NCI-H82 (cell line): ENCODE results near the gene BARHL2.

Experiments used
- DNase-seq: peaks from one replicate; lab custom pipeline; 2025; lab: John Stamatoyannopoulos, UW

Gene BARHL2

GRCh38 chr1:90710579-90711536 lies 6.2 kb downstream of the BARHL2 start:
- peak; percentile 12 for DNase-seq

GRCh38 chr1:90709535-90709934 lies 7.6 kb downstream of the BARHL2 start:
- DNase-seq = no peak

- peak; percentile 31 for DNase-seq
Observed at GRCh38 chr1:90708826-90709225, 8.3 kb downstream of the BARHL2 start.

- DNase-seq = peak; percentile 31
Observed at GRCh38 chr1:90708236-90708786, 8.8 kb downstream of the BARHL2 start.

GRCh38 chr1:90707363-90707710 lies 9.8 kb downstream of the BARHL2 start:
- peak; percentile 73 for DNase-seq

GRCh38 chr1:90706437-90707362 lies 10.4 kb downstream of the BARHL2 start:
- peak; percentile 76 for DNase-seq

- DNase-seq = peak; percentile 40
Observed at GRCh38 chr1:90705956-90706355, 11.1 kb downstream of the BARHL2 start.

GRCh38 chr1:90704817-90705216 lies 12.3 kb downstream of the BARHL2 start:
- no peak for DNase-seq

GRCh38 chr1:90694846-90695245 lies 22.3 kb downstream of the BARHL2 start:
- DNase-seq = no peak

- no peak for DNase-seq
Observed at GRCh38 chr1:90687747-90688146, 29.4 kb downstream of the BARHL2 start.

GRCh38 chr1:90675161-90675847 lies 41.8 kb downstream of the BARHL2 start:
- no peak for DNase-seq

- no peak for DNase-seq
Observed at GRCh38 chr1:90671741-90672140, 45.4 kb downstream of the BARHL2 start.

- no peak for DNase-seq
Observed at GRCh38 chr1:90671251-90671650, 45.9 kb downstream of the BARHL2 start.
